Right forelimb (tissue), 1 donor: Measurements from ENCODE around the gene NTHL1.
A peak's percentile ranks its signal among the peaks of the same experiment; 100 is the strongest.

Source experiments
- DNase-seq: peaks from one replicate; pipeline ENCODE4 v3.0.0-alpha.2; 2018

NTHL1 gene

GRCh38 chr16:2007081-2007836, 40.4 kb downstream of the NTHL1 start:
- no peak for DNase-seq

- DNase-seq = no peak
Observed at GRCh38 chr16:2006317-2006716, 41.3 kb downstream of the NTHL1 start.

- no peak for DNase-seq
Observed at GRCh38 chr16:2005646-2006045, 42.0 kb downstream of the NTHL1 start.

- no peak for DNase-seq
Observed at GRCh38 chr16:2004795-2005517, 42.7 kb downstream of the NTHL1 start.

- DNase-seq = peak; percentile 91
Observed at GRCh38 chr16:2003827-2004641, 43.6 kb downstream of the NTHL1 start.

- no peak for DNase-seq
Observed at GRCh38 chr16:2003231-2003826, 44.3 kb downstream of the NTHL1 start.

GRCh38 chr16:2002406-2003230, 45.0 kb downstream of the NTHL1 start:
- no peak for DNase-seq

GRCh38 chr16:2001456-2002355, 45.9 kb downstream of the NTHL1 start:
- DNase-seq = no peak

- DNase-seq = no peak
Observed at GRCh38 chr16:2001035-2001434, 46.6 kb downstream of the NTHL1 start.

GRCh38 chr16:1999866-2000514, 47.6 kb downstream of the NTHL1 start:
- DNase-seq = no peak

- no peak for DNase-seq
Observed at GRCh38 chr16:1998852-1999801, 48.5 kb downstream of the NTHL1 start.

GRCh38 chr16:1998360-1998835, 49.2 kb downstream of the NTHL1 start:
- no peak for DNase-seq

- DNase-seq = no peak
Observed at GRCh38 chr16:1997494-1998359, 49.9 kb downstream of the NTHL1 start.

- no peak for DNase-seq
Observed at GRCh38 chr16:1993731-1994131, 53.9 kb downstream of the NTHL1 start.

GRCh38 chr16:1992704-1993317, 54.8 kb downstream of the NTHL1 start:
- no peak for DNase-seq

GRCh38 chr16:1991948-1992703, 55.5 kb downstream of the NTHL1 start:
- DNase-seq = peak; percentile 95

- no peak for DNase-seq
Observed at GRCh38 chr16:1991588-1991947, 56.1 kb downstream of the NTHL1 start.
